Endothelial cell of umbilical vein (primary cell): ENCODE data around the gene PFAS. TPM values are rescaled to one million over a fixed set of nuclear protein-coding genes. Genes with fewer than 3 reads are reported as not detected.

Source experiments
- BruUV-seq: library from RNA; stranded (reverse); fragments of 400-500 nt; replicated peaks from 2 replicates; lab custom pipeline; 2021; lab: Mats Ljungman, UMichigan
- CTCF ChIA-PET: fragments of 300-600, 350-600 bp; sonication (Branson Sonifier 250); formaldehyde crosslinking; loops from one replicate; lab custom pipeline; 2021; ENCODE audit warnings: antibody characterized with exemption, inconsistent platforms; lab: Charles Lee
- POLR2A ChIA-PET: fragments of 300-600, 350-600 bp; sonication (Branson Sonifier 250); formaldehyde crosslinking; loops from one replicate; lab custom pipeline; 2021; ENCODE audit warnings: antibody characterized with exemption, inconsistent platforms; lab: Charles Lee
- DNase-seq: peaks from one replicate; pipeline ENCODE4 v3.0.0-alpha.2; 2011; ENCODE audit warnings: low read depth, low spot score
- FAIRE-seq: peaks from 2 replicates; lab custom pipeline; 2011; peaks lifted over from hg19 to GRCh38; lab: Jason Lieb, UNC
- H2AFZ ChIP-seq: 2 replicates; pipeline ENCODE4 v1.6.0; 2012; ENCODE audit warnings: low read depth, low read length, control low read depth, inconsistent platforms
- H3K27ac ChIP-seq: 2 replicates; pipeline ENCODE4 v1.5.1; 2011; ENCODE audit warnings: low read depth, mild to moderate bottlenecking, control low read depth, low read length, moderate library complexity; ENCODE audit not compliant: insufficient read depth
- H3K27me3 ChIP-seq, 2 experiments: 2 replicates each; pipeline versions ENCODE4 v1.6.0 to v1.6.1; 2011; ENCODE audit warnings: low read length in 2 of 2, mixed read lengths in 1 of 2; ENCODE audit not compliant: control insufficient read depth in 2 of 2, insufficient read depth in 2 of 2
- H3K36me3 ChIP-seq, 2 experiments: 2 replicates in 1 of 2; 3 replicates in 1 of 2; pipeline ENCODE4 v1.5.1; 2011; ENCODE audit warnings: low read length in 2 of 2, mild to moderate bottlenecking in 1 of 2, moderate library complexity in 1 of 2; ENCODE audit not compliant: control insufficient read depth in 2 of 2, insufficient read depth in 2 of 2; ENCODE audit errors: extremely low read depth in 1 of 2
- H3K4me1 ChIP-seq: 3 replicates; pipeline ENCODE4 v1.5.1; 2011; ENCODE audit warnings: mild to moderate bottlenecking, low read length; ENCODE audit not compliant: control insufficient read depth, insufficient read depth; ENCODE audit errors: extremely low read depth
- H3K4me2 ChIP-seq: 2 replicates; pipeline ENCODE4 v1.6.1; 2011; ENCODE audit warnings: low read length, control low read depth, mixed read lengths; ENCODE audit not compliant: insufficient read depth
- H3K4me3 ChIP-seq, 3 experiments: fragments of 200-600 bp in 1 of 3; sonication (generic), shearing (Covaris generic) in 1 of 3; replicated peaks in 1 of 3; 2 replicates each; pipeline ENCODE4 v1.5.1; 2011 to 2016; ENCODE audit warnings: control low read depth in 3 of 3, low read length in 3 of 3, mild to moderate bottlenecking in 2 of 3, inconsistent platforms in 1 of 3, low read depth in 1 of 3, moderate library complexity in 1 of 3; ENCODE audit not compliant: insufficient read depth in 1 of 3
- H3K79me2 ChIP-seq: 2 replicates; pipeline ENCODE4 v1.6.0; 2012; ENCODE audit warnings: low read length, inconsistent platforms; ENCODE audit not compliant: control insufficient read depth, insufficient read depth
- H3K9ac ChIP-seq: replicated peaks from 2 replicates; pipeline ENCODE3; 2011; ENCODE audit warnings: low read length, control low read depth; ENCODE audit not compliant: insufficient read depth; ENCODE audit errors: extremely low read depth
- H3K9me1 ChIP-seq: replicated peaks from 3 replicates; pipeline ENCODE4 v1.6.0; 2011; ENCODE audit warnings: mild to moderate bottlenecking, low read length; ENCODE audit not compliant: control insufficient read depth, insufficient read depth; ENCODE audit errors: extremely low read depth
- H3K9me3 ChIP-seq: replicated peaks from 2 replicates; pipeline ENCODE4 v1.5.1; 2012; ENCODE audit warnings: low read length, inconsistent platforms; ENCODE audit not compliant: control insufficient read depth, insufficient read depth
- H4K20me1 ChIP-seq: replicated peaks from 2 replicates; pipeline ENCODE3; 2011; ENCODE audit warnings: mild to moderate bottlenecking, low read length; ENCODE audit not compliant: control insufficient read depth, insufficient read depth; ENCODE audit errors: extremely low read depth
- EZH2 ChIP-seq: IDR thresholded peaks from 2 replicates; pipeline ENCODE4 v1.6.1; 2012; ENCODE audit warnings: borderline replicate concordance, low read depth, mild to moderate bottlenecking, moderate library complexity, low read length, inconsistent platforms; ENCODE audit not compliant: severe bottlenecking
- FOS ChIP-seq: IDR thresholded peaks from 2 replicates; pipeline ENCODE4 v1.6.1; 2011; ENCODE audit warnings: mild to moderate bottlenecking, low read length, moderate library complexity, borderline replicate concordance; ENCODE audit not compliant: insufficient read depth
- GATA2 ChIP-seq: IDR thresholded peaks from 2 replicates; pipeline ENCODE4 v1.7.0; 2011; ENCODE audit warnings: low read depth, mild to moderate bottlenecking, moderate library complexity, mixed read lengths, low read length; ENCODE audit not compliant: insufficient read length, insufficient read depth
- JUN ChIP-seq: IDR thresholded peaks from 2 replicates; pipeline ENCODE4 v1.6.1; 2011; ENCODE audit warnings: borderline replicate concordance, low read depth; ENCODE audit not compliant: insufficient read length, insufficient read depth
- POLR2A ChIP-seq: IDR thresholded peaks from 2 replicates; pipeline ENCODE4 v1.6.1; 2012; ENCODE audit warnings: low read depth, mild to moderate bottlenecking, control low read depth, low read length
- POLR2AphosphoS5 ChIP-seq: IDR thresholded peaks from 2 replicates; pipeline ENCODE4 v1.6.1; 2012; ENCODE audit warnings: low read depth, mild to moderate bottlenecking, control low read depth, low read length, moderate library complexity; ENCODE audit not compliant: insufficient read depth
- dilution Hi-C: fragments of 300-500 bp; cut with MboI; formaldehyde crosslinking; loops from one replicate; pipeline ENCODE4 v1.15.0; 2019; ENCODE audit warnings: low sequenced_read_pairs; ENCODE audit not compliant: extremely low pct_ligation_motif_present
- intact Hi-C: fragments of 100-400 bp; cut with micrococcal nuclease; formaldehyde crosslinking; loops from one replicate; pipeline ENCODE4 v1.10.0; 2022
- polyA plus RNA-seq, 4 experiments: library from polyadenylated mRNA; depleted of rRNA in 3 of 4; stranded (reverse) in 3 of 4; unstranded in 1 of 4; fragments of >200 nt; gene quantifications; 2 replicates each; pipeline versions ENCODE4 v1.2.1 to v1.2.3, GENCODE V29; 2011 to 2012; ENCODE audit warnings: missing spikeins in 1 of 4
- total RNA-seq: library from RNA; stranded (reverse); gene quantifications from 2 replicates; pipeline ENCODE4 v1.2.3, GENCODE V29; 2021
- TF ChIP-seq, protein P1 (sequence below): IDR thresholded peaks from 2 replicates; pipeline ENCODE4 v1.6.1; 2011; ENCODE audit not compliant: insufficient read depth, insufficient read length

The PFAS gene
- total and polyA plus RNA-seq, 2 donors (not counting 3 experiments of a cell fraction or from before 2014, with no cell fraction given): 34.1 to 108 TPM

DNA sequence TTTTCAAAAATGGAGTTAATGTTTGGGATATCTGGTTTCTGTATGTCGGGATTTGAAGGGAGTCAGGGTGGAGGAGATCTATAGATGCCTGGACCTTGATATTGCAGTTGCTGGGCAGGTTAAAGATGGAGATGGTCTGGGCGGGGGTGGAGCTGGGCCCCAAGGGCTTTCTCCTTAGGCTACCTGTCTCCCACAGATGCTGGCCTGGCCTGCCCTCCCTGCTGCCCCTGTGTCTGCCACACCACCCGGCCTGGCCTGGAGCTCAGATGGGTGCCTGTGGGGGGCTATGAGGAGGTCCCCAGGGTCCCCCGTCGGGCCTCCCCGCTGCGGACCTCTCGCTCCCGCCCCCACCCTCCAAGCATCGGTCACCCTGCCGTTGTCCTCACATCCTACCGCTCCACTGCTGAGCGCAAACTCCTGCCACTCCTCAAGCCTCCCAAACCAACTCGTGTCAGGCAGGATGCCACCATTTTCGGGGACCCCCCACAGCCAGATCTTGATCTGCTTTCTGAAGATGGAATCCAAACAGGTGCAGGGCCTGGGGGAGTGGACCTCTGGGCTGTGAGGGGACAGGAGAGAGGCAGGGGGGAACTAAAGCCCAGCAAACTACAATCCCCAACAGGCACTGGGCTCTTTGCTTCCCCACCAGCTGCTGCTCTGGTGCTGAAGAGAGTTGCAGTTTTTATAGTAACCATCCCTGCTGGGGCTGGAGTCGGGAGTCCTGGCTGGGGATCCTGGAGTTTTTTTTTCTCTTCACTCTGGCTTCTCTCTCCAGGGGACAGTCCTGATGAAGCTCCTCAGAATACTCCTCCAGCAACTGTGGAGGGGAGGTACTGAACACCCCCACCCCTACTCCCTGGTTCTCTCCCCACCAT lies 63.9 kb downstream of the PFAS start:
- Histone ChIP-seq H3K4me1 (peaks cover 31% of the 10 kb centered on the region), H3K27ac (no peak overlapping the region), H3K79me2 (peaks cover 32% of the 10 kb centered on the region), H3K4me3 (no peak overlapping the region), H3K9me1 (no peaks in the 10 kb centered on the region), H2AFZ (no peak overlapping the region), H3K9me3 (no peaks in the 10 kb centered on the region), H3K27me3 (no peaks in the 10 kb centered on the region), H3K4me2 (no peak overlapping the region), H3K9ac (no peak overlapping the region), H4K20me1 (no peaks in the 10 kb centered on the region), H3K36me3 (peaks cover 9 to 31% of the 10 kb centered on the region in 2 experiments)
- intact Hi-C loops (no loop called here), dilution Hi-C loops (no loop called here)
- no peak for TF ChIP-seq JUN
- POLR2A ChIA-PET: interaction anchor here (1.1 kb wide), 1 partner anchor 13 kb away, joined by 5 read pairs; no protein-coding TSS in a partner anchor
- FAIRE-seq: peak; percentile 33
- CTCF ChIA-PET: interaction anchor here (1.2 kb wide), 1 partner anchor 14 kb away, joined by 4 read pairs; no protein-coding TSS in a partner anchor
- BruUV-seq: TSS peak; percentile 26
- DNase-seq: no peak

DNA sequence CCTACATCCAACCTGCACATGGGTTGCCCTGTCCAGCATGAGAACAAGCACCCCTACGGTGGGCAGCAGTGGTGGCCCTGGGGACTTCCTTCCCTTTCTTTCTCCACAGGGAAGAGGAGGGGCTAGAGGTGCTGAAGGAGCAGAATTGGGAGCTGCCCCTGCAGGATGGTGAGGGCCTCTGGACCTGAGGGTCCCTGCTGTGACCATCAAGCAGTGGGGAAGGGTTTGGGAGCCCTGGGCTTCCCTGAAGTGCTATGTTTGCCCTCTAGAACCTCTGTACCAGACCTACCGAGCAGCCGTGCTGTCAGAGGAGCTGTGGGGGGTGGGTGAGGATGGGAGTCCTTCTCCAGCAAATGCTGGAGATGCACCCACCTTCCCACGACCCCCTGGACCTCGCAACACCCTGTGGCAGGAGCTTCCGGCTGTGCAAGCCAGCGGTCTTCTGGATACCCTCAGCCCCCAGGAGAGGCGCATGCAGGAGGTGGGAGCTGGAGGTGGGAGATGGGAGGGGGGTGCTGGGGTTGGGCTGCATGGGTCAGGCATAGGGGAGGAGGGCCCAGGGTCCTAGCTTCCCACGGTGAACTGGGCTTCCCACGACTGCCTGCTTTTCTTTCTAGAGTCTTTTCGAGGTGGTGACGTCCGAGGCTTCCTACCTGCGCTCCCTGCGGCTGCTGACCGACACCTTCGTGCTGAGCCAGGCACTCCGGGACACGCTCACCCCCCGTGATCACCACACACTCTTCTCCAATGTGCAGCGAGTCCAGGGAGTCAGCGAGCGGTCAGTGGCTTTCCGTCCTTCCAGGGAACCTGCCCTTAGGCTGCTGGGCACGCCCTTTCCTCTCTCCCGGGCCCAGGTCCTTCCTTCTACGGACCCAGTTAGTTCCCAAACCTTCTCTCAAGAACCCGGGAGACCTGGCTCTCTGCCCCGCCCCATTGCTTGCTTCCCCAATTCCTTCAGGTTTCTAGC lies 66.0 kb downstream of the PFAS start:
- H2AFZ ChIP-seq: no peak overlapping the region
- no peaks in the 10 kb centered on the region for H3K9me1 ChIP-seq
- DNase-seq (no peak), FAIRE-seq (no peak)
- intact Hi-C loops: no loop called here
- H3K79me2 ChIP-seq: peaks cover 32% of the 10 kb centered on the region
- H3K4me1 ChIP-seq: peaks cover 27% of the 10 kb centered on the region
- no peak overlapping the region for H3K9ac ChIP-seq
- no peaks in the 10 kb centered on the region for H3K9me3 ChIP-seq
- dilution Hi-C loops: no loop called here
- TF ChIP-seq JUN (no peak), FOS (no peak), EZH2 (no peak), POLR2AphosphoS5 (no peak), POLR2A (peak; percentile 30), GATA2 (no peak)
- TF ChIP-seq, protein P1, sequence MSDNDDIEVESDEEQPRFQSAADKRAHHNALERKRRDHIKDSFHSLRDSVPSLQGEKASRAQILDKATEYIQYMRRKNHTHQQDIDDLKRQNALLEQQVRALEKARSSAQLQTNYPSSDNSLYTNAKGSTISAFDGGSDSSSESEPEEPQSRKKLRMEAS: no peak
- H3K27ac ChIP-seq: no peak overlapping the region
- ChIA-PET CTCF (interaction anchor here (0.9 to 1.5 kb wide), 4 partner anchors 11 to 61 kb away, joined by 3 to 4 read pairs (median 4); no protein-coding TSS in a partner anchor), POLR2A (no interaction called here)
- no peak overlapping the region for H3K4me3 ChIP-seq
- no peak overlapping the region for H3K4me2 ChIP-seq
- H3K36me3 ChIP-seq: peaks cover 18 to 44% of the 10 kb centered on the region in 2 experiments
- BruUV-seq: no TSS peak
- H4K20me1 ChIP-seq: no peaks in the 10 kb centered on the region
- H3K27me3 ChIP-seq: no peaks in the 10 kb centered on the region
